K562 (cell line): ENCODE data around the gene LY6G6D. TPM values are rescaled to one million over a fixed set of nuclear protein-coding genes. Genes with fewer than 3 reads are reported as not detected.
A peak's percentile ranks its signal among the peaks of the same experiment; 100 is the strongest.

Experiments used
- CLOCK ChIP-seq: fragments of 250-450 bp; sonication (Bioruptor Pico); IDR thresholded peaks from 2 replicates; pipeline ENCODE4 v1.4.0; 2020; ENCODE audit warnings: mild to moderate bottlenecking, moderate library complexity, borderline replicate concordance
- CUX1 ChIP-seq: fragments of 200-800 bp; sonication (Bioruptor generic); IDR thresholded peaks from 2 replicates; pipeline ENCODE4 v1.6.1; 2016; ENCODE audit warnings: missing genetic modification characterization, missing compliant biosample characterization
- DNMT1 ChIP-seq: fragments of 450-650 bp; IDR thresholded peaks from 2 replicates; pipeline ENCODE4 v1.6.1; 2016; ENCODE audit warnings: antibody characterized with exemption, mild to moderate bottlenecking
- EP400 ChIP-seq: fragments of 450-650 bp; IDR thresholded peaks from 2 replicates; pipeline ENCODE4 v1.6.1; 2017; ENCODE audit warnings: antibody characterized with exemption, mild to moderate bottlenecking, moderate library complexity
- HMG20B ChIP-seq: fragments of 250-450 bp; sonication (Bioruptor Pico); IDR thresholded peaks from 2 replicates; pipeline ENCODE4 v1.5.0; 2021; ENCODE audit warnings: mild to moderate bottlenecking
- HMGN3 ChIP-seq: IDR thresholded peaks from 2 replicates; pipeline ENCODE4 v1.6.1; 2011; ENCODE audit warnings: borderline replicate concordance, low read depth, mild to moderate bottlenecking, mixed read lengths, low read length; ENCODE audit not compliant: insufficient read length; ENCODE audit errors: extremely low read depth
- KDM1A ChIP-seq, 2 experiments: fragments of 450-650 bp; IDR thresholded peaks; 2 replicates each; pipeline ENCODE4 v1.6.1; 2016; ENCODE audit warnings: mild to moderate bottlenecking in 2 of 2
- KHSRP ChIP-seq: fragments of 450-650 bp; IDR thresholded peaks from 2 replicates; pipeline ENCODE4 v1.6.1; 2017
- L3MBTL2 ChIP-seq: fragments of 450-650 bp; IDR thresholded peaks from 2 replicates; pipeline ENCODE4 v1.6.1; 2016; ENCODE audit warnings: mild to moderate bottlenecking, moderate library complexity
- LARP7 ChIP-seq: fragments of 450-650 bp; IDR thresholded peaks from 2 replicates; pipeline ENCODE4 v1.6.1; 2016
- MED1 ChIP-seq: sonication (generic); formaldehyde crosslinking; IDR thresholded peaks from 2 replicates; pipeline ENCODE4 v1.8.1; 2023; ENCODE audit warnings: missing genetic modification reagents, borderline replicate concordance
- MEIS2 ChIP-seq: fragments of 450-650 bp; IDR thresholded peaks from 2 replicates; pipeline ENCODE4 v1.6.1; 2014; ENCODE audit warnings: mild to moderate bottlenecking; ENCODE audit not compliant: partially characterized antibody
- MLLT1 ChIP-seq, 2 experiments: fragments of 450-650 bp; IDR thresholded peaks; 2 replicates each; pipeline ENCODE4 v1.6.1; 2016
- NCOA1 ChIP-seq: fragments of 450-650 bp; IDR thresholded peaks from 2 replicates; pipeline ENCODE4 v1.6.1; 2016; ENCODE audit warnings: low read depth
- RCOR1 ChIP-seq, 2 experiments: IDR thresholded peaks; 2 replicates each; pipeline ENCODE4 v1.6.1; 2012; ENCODE audit warnings: low read depth in 2 of 2, low read length in 2 of 2, borderline replicate concordance in 1 of 2, improper control_type of control experiment in 1 of 2
- SMARCE1 ChIP-seq: fragments of 450-650 bp; IDR thresholded peaks from 2 replicates; pipeline ENCODE4 v1.7.1; 2016; ENCODE audit warnings: mild to moderate bottlenecking
- TAF9B ChIP-seq: fragments of 450-650 bp; IDR thresholded peaks from 2 replicates; pipeline ENCODE4 v1.6.1; 2018; ENCODE audit warnings: mild to moderate bottlenecking; ENCODE audit not compliant: partially characterized antibody
- ZFPM2 ChIP-seq: fragments of 250-450 bp; sonication (Bioruptor Pico); IDR thresholded peaks from 2 replicates; pipeline ENCODE4 v1.5.1; 2022; ENCODE audit warnings: mild to moderate bottlenecking
- ZNF274 ChIP-seq: IDR thresholded peaks from 2 replicates; pipeline ENCODE4 v1.6.1; 2011; ENCODE audit warnings: low read depth, mild to moderate bottlenecking, low read length, moderate library complexity, borderline replicate concordance
- ZNF384 ChIP-seq: IDR thresholded peaks from 2 replicates; pipeline ENCODE4 v1.6.1; 2012; ENCODE audit warnings: low read depth, low read length, improper control_type of control experiment
- polyA plus RNA-seq, 8 experiments: library from polyadenylated mRNA; depleted of rRNA in 4 of 8; stranded (reverse) in 5 of 8; unstranded in 3 of 8; fragments of >200 nt; fragmentation: Nextera tagmentation in 2 of 8; fragmentation: Illumina TruSeq in 1 of 8; extraction: Ambion mirVana in 2 of 8; extraction: Trizol in 1 of 8; gene quantifications; 2 replicates each; pipeline versions ENCODE4 v1.2.1 to v1.2.3, GENCODE V29; 2011 to 2014; ENCODE audit warnings: inconsistent platforms in 1 of 8, missing spikeins in 1 of 8
- total RNA-seq, 7 experiments: library from RNA; depleted of rRNA in 6 of 7; stranded (reverse); fragments of >200 nt in 6 of 7; fragmentation: Illumina TruSeq in 2 of 7; extraction: Trizol in 2 of 7; gene quantifications; 2 replicates each; pipeline versions ENCODE4 v1.2.1 to v1.2.3, GENCODE V29; 2011 to 2021; ENCODE audit warnings: low replicate concordance in 1 of 7

LY6G6D gene
- total and polyA plus RNA-seq, 9 of the 15 experiments (the other 6 are each of a cell fraction or from before 2014, with no cell fraction given): 0.30 to 0.38 TPM; not detected in 7

GRCh38 chr6:31739639-31740396 lies 24.7 kb downstream of the LY6G6D start, which contains the start of gene MSH5 (continued):
- TF ChIP-seq CUX1 (CRISPR knock-in tag): no peak
- TF ChIP-seq MED1 (CRISPR knock-in tag): no peak
- no peak for TF ChIP-seq TAF9B
- TF ChIP-seq EP400: no peak
- TF ChIP-seq KDM1A (IDR thresholded peaks at IDR 0.05): no peak
- no peak for TF ChIP-seq HMGN3
- TF ChIP-seq NCOA1: no peak
- TF ChIP-seq ZNF384: peak; percentile 49; the same call in 1 of the 2 replicates
- TF ChIP-seq KHSRP: no peak
- TF ChIP-seq HMG20B (CRISPR knock-in tag): no peak
- TF ChIP-seq L3MBTL2: no peak
- peak; percentile 86; the same call in 1 of the 2 replicates for TF ChIP-seq LARP7
- TF ChIP-seq ZNF274: no peak
- no peak for TF ChIP-seq MLLT1 (IDR thresholded peaks at IDR 0.05)
- TF ChIP-seq RCOR1 (IDR thresholded peaks at IDR 0.05; ENCODE audit: borderline replicate concordance in 1 of 2, low read depth in 2 of 2, low read length in 2 of 2): peak; percentile 61 to 63; a peak in 1 of 4 replicates
- peak; percentile 91 for TF ChIP-seq ZFPM2
- TF ChIP-seq MEIS2: no peak
- TF ChIP-seq SMARCE1: no peak
- peak; percentile 77; the same call in 1 of the 2 replicates for TF ChIP-seq DNMT1
- peak; percentile 72; the same call in 1 of the 2 replicates for TF ChIP-seq CLOCK (CRISPR knock-in tag)
